PFSK-1 (cell line): Measurements from ENCODE around the gene WDR45B.

Experiments used
- FOXP2 ChIP-seq: optimal IDR thresholded peaks from 2 replicates; pipeline ENCODE3; 2011; ENCODE audit warnings: borderline replicate concordance, control low read depth, inconsistent platforms; ENCODE audit not compliant: insufficient read depth; ENCODE audit errors: extremely low read length, extremely low read depth
- POLR2AphosphoS5 ChIP-seq: IDR thresholded peaks from 2 replicates; pipeline ENCODE4 v1.6.1; 2012; ENCODE audit warnings: low read depth, mild to moderate bottlenecking, control low read depth, low read length, moderate library complexity
- REST ChIP-seq, 2 experiments: IDR thresholded peaks; 2 replicates each; pipeline versions ENCODE4 v1.6.1 to v1.8.0; 2011 to 2012; ENCODE audit warnings: low read depth in 2 of 2, low read length in 2 of 2, control low read depth in 1 of 2, inconsistent platforms in 1 of 2, mild to moderate bottlenecking in 1 of 2, moderate library complexity in 1 of 2; ENCODE audit not compliant: insufficient read depth in 1 of 2
- SIN3A ChIP-seq: IDR thresholded peaks from 2 replicates; pipeline ENCODE4 v1.6.1; 2012; ENCODE audit warnings: mild to moderate bottlenecking, low read length, moderate library complexity, borderline replicate concordance; ENCODE audit not compliant: insufficient read depth
- TAF1 ChIP-seq: IDR thresholded peaks from 2 replicates; pipeline ENCODE4 v1.6.1; 2012; ENCODE audit warnings: low read length, control low read depth, borderline replicate concordance; ENCODE audit not compliant: insufficient read depth

WDR45B gene

GRCh38 chr17:82582709-82583108 lies 65.5 kb downstream of the WDR45B start:
- TF ChIP-seq FOXP2 (no peak), POLR2AphosphoS5 (no peak), REST (IDR thresholded peaks at IDR 0.05; ENCODE audit: insufficient read depth in 1 of 2, low read depth in 2 of 2, low read length in 2 of 2) (no peak), SIN3A (no peak), TAF1 (no peak)

GRCh38 chr17:82582213-82582612 lies 66.0 kb downstream of the WDR45B start:
- TF ChIP-seq TAF1 (no peak), REST (IDR thresholded peaks at IDR 0.05; ENCODE audit: insufficient read depth in 1 of 2, low read depth in 2 of 2, low read length in 2 of 2) (no peak), FOXP2 (no peak), SIN3A (no peak), POLR2AphosphoS5 (no peak)

GRCh38 chr17:82577300-82577699 lies 70.9 kb downstream of the WDR45B start:
- TF ChIP-seq TAF1, result no peak
- no peak for TF ChIP-seq REST (IDR thresholded peaks at IDR 0.05; ENCODE audit: insufficient read depth in 1 of 2, low read depth in 2 of 2, low read length in 2 of 2)
- no peak for TF ChIP-seq FOXP2
- TF ChIP-seq SIN3A, result no peak
- TF ChIP-seq POLR2AphosphoS5, result no peak

- no peak for TF ChIP-seq REST (IDR thresholded peaks at IDR 0.05; ENCODE audit: insufficient read depth in 1 of 2, low read depth in 2 of 2, low read length in 2 of 2)
- TF ChIP-seq FOXP2, result no peak
- TF ChIP-seq TAF1, result no peak
- TF ChIP-seq SIN3A, result no peak
Observed at GRCh38 chr17:82574041-82574440, 74.2 kb downstream of the WDR45B start.

GRCh38 chr17:82571855-82572254 lies 76.4 kb downstream of the WDR45B start:
- no peak for TF ChIP-seq POLR2AphosphoS5
- TF ChIP-seq TAF1, result no peak
- TF ChIP-seq FOXP2, result no peak
- no peak for TF ChIP-seq REST (IDR thresholded peaks at IDR 0.05; ENCODE audit: insufficient read depth in 1 of 2, low read depth in 2 of 2, low read length in 2 of 2)
- no peak for TF ChIP-seq SIN3A
